Stimulated activated CD8-positive, alpha-beta memory T cell treated with anti-CD3 and anti-CD28 coated beads, Interleukin-7, amount 100 ng/mL, for 48 hours (primary cell): ENCODE results near the gene GAN.

Experiments
- DNase-seq, 2 donors: peaks; one replicate each; pipeline ENCODE4 v3.0.0-alpha.2; 2020; ENCODE audit warnings: low read depth in 1 of 2; ENCODE audit errors: extremely low read depth in 1 of 2

GAN gene

DNA sequence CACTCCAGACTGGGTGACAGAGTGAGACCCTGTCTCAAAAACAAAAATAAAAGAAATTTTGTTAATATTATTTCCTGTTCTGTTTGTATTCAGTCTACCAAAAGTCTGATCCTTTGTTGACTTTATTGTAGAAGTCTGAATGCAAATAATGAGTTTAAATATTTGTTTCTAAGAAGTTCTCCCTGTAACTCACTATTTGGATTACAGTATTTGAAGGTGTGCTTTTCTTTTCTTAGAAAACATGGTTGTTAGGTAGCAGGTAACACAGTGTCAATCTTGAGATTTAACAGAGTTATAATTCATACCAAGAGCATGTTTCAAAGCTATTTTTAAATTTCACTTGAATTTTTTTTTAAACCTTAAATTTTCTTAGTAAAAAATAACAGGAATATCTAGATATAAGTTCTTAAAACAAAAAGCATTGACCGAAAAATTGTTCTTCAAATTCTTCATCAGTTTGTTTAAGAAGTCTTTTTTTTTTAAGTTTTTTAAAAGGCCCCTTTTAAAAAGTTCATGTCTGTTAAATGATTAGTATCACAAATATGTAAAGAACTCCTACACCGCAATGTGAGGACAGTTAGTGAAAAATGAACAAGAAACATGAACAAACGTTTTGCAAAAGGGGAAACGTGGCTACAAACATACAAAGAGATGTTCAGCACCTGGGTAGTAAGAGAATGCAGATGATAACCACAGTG, 35.0 kb downstream of the GAN start:
- no peak for DNase-seq

- no peak for DNase-seq
These were observed 35.5 kb downstream of the GAN start for GRCh38 chr16:81350306-81350615.

DNA sequence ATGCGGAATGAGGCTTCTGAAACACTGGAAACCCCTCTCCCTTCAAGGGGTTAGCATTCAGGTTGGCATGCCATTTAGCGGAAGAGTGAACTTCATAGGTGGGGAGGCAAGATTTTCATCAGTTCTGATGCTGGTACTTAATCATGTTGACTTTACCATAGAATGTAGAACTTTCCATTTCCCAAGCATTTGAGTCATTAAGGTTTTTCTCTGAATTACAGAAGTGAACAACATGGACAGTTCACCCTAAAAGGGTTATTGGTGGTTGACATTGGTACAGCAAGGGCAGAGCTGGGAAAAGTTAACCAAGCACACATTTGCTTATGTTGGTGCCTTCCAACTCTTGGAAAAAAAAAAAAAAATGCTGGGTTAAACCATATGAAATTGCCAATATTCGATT, 39.1 kb downstream of the GAN start:
- no peak for DNase-seq

DNA sequence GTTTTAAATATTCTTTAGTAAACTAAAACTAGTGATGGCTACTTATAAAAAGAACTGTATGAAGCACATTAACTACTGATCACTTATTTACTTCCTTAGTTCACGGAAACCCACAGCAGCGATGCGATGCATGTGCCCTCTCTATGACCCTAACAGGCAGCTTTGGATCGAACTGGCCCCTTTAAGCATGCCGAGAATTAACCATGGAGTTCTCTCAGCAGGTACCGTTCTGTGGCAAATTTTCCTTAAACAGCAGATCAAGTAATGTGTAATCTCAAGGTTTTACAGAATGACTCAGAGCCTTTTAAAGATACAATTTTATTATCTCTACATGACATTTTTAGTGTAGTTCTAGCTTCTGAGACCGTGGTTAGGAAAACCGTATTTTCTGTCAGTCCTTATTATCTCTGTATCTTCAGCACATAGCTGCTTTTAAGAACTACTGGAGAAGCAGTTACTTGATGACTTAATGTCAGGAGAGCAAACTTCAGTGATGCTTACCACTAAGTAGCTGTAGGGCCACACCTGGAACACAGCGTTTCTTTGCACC, 43.0 kb downstream of the GAN start:
- no peak for DNase-seq

- DNase-seq, result no peak
These were observed 44.1 kb downstream of the GAN start for GRCh38 chr16:81358860-81359259.

GRCh38 chr16:81360135-81360534, 45.4 kb downstream of the GAN start:
- no peak for DNase-seq

DNA sequence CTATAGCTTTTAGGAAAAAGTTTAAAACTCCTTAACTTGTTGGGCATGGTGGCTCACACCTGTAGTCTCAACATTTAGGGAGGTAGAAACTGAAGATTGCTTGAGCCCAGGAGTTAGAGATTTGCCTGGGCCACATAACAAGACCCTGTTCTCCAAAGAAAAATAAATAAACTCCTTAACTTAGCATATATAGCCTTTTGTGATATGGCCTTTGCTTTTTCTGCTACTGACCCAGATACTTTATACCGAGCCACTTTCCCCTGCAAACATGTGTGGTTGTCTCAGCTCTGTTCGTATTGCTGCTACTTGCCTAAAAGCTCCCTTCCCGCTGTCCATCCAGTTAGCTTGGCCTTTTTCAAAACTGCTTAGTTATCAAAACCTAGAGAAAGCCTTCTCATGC, 51.0 kb downstream of the GAN start:
- no peak for DNase-seq

- DNase-seq, result no peak
These were observed 51.7 kb downstream of the GAN start for GRCh38 chr16:81366316-81366932.

DNA sequence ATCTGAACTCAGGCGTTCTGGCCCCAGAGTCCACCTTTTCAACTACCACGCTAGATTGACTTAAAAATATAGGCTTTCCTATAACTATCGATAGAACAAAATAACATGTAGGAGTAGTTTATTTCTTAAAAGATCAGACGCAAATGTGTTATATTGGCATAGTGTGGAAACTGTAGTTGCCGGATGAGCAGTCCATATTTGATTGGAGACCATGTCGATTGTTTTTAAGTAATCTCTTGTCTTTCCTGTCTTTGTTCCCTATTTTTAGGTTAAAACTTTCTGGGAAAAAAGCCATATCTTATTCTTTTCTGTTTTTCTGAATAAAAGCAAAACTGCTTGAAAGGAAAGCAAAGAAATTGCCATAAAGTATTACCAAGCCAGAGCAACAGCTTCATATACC, 53.1 kb downstream of the GAN start:
- no peak for DNase-seq

DNA sequence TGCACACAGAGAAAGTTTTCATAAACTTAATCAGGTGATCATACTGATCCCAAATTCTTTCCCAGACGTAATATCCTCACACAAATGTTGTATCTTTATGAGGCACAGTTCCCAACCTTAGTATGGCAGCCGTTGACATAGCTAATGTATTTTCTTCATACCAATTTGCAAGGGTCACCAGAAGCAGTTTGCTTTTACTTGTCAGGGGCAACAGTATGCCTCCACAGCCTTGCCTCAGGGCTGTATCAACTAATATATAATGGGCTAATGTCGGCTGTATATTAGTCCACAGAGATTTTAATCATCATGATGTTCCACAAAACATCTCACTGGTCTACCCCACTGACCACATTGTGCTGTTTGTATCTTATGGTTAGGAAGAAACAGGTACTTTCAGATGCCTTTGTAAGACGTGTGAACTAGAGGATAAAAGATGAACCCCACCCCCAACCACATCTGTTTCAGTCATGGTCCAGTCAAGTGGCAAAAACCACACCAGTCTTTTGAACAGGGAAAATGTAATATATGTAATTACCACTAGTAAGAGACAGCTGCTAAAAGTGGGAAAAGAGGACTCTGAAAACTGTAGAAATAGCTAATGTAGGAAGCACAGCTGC, 55.2 kb downstream of the GAN start:
- DNase-seq, result no peak

DNA sequence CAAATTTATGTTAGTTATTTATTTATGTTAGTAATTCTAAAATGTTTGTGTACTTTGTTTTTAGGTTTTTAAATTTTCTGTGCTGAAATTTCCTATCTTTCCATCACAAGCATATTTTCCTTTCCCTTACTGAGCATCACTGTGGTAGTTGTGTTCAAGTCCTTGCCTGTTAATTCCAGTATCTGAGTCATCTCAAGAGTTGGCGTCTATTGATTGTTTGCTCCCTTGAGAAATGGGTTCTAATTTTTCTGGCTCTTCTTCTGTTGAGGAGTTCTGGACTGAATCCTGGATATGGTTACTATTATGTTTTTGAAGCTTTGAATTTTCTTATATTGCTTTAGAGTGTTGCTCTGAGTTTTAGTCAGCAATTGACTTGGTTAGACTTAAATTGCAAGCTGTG, 56.3 kb downstream of the GAN start:
- DNase-seq, result no peak

GRCh38 chr16:81374550-81374949, 59.8 kb downstream of the GAN start:
- no peak for DNase-seq

- DNase-seq, result no peak
These were observed 62.1 kb downstream of the GAN start for GRCh38 chr16:81376880-81377279.

GRCh38 chr16:81378049-81378448, 63.3 kb downstream of the GAN start:
- no peak for DNase-seq

- DNase-seq, result no peak
These were observed 66.2 kb downstream of the GAN start for GRCh38 chr16:81380932-81381331.

- no peak for DNase-seq
These were observed 69.2 kb downstream of the GAN start for GRCh38 chr16:81384006-81384405.

- DNase-seq, result no peak
These were observed 70.4 kb downstream of the GAN start for GRCh38 chr16:81385031-81385756.

DNA sequence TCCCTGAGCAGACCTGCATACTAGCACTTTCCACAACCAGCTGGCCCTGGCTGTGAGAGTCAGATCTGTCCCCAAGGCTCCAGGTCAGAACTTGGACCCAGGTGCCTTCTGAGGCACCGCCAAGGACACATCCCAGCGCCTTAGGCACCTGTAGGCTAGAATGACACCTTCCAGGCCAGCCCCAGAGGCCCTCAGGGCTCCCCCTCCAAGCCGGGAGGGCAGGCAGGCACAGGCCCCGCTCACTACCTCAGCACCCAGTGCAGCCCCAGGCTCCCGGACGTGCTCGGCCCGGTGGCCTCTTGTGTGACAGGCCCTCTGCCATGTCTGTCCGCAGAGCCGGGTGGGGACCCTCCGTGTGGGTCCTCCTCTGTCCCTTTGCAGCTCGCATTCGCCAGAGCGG, 73.6 kb downstream of the GAN start:
- no peak for DNase-seq

GRCh38 chr16:81390840-81391239, 76.1 kb downstream of the GAN start:
- no peak for DNase-seq

DNA sequence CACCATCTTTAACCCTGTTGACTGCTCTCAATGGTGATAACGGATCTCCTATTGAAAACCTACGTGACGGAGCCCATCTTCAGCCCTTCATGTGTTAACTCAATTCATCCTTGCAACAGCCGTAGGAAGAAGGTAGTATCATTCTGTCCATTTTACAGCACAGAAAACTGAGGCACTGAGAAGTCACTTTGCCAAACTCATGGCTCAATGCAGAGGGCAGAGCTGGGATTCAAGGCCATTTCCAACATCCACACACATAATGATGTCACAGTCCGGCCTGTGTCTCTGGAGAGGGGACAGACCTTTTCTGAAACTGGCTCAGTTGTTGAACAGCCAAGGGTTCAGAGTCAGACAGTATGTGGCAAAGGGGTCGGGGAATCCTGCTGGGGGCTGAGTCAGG, 77.2 kb downstream of the GAN start:
- DNase-seq, result no peak

DNA sequence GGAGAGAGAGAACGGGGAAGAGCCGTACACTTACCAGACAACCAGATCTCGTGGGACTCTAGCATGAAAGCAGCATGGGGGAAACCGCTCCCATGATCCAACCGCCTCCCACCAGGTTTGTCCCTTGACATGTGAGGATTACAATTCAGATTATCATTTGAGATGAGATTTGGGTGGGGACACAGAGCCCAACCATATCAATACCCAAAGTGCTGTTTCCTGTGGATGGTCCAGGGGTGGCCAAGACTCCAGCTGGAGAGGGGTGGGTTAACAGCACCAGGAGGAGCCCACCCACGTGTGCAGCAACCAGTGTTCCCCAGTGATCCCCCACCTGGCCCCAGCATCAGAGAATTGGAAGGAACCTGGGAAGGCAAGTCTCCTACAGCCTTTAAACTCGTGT, 79.7 kb downstream of the GAN start:
- DNase-seq, result no peak
